MM.1S (cell line): Measurements from ENCODE around the gene FGF18.
A peak's percentile ranks its signal among the peaks of the same experiment; 100 is the strongest.
"Not testable (repeated sequence)": the region's sequence is repeated elsewhere in the genome, so short reads cannot be mapped to it uniquely, and the experiment has no call there.

Experiments used
- DNase-seq: peaks from one replicate; pipeline ENCODE4 v3.0.0-alpha.2; 2015
- H2AFZ ChIP-seq: fragments of 300-600 bp; sonication (generic); 2 replicates; pipeline ENCODE4 v1.6.0; 2016; ENCODE audit warnings: antibody characterized with exemption, low read length
- H3F3A ChIP-seq: fragments of 300-600 bp; sonication (generic); 2 replicates; pipeline ENCODE4 v1.6.1; 2016; ENCODE audit warnings: mild to moderate bottlenecking, antibody characterized with exemption, low read length, moderate library complexity, mixed read lengths; ENCODE audit not compliant: insufficient read depth
- H3K27ac ChIP-seq: fragments of 300-600 bp; sonication (generic); 2 replicates; pipeline ENCODE4 v1.5.1; 2016; ENCODE audit warnings: mild to moderate bottlenecking, low read length
- H3K27me3 ChIP-seq: fragments of 300-600 bp; sonication (generic); replicated peaks from 2 replicates; pipeline ENCODE4 v1.6.0; 2016; ENCODE audit warnings: low read length; ENCODE audit not compliant: insufficient read depth
- H3K36me3 ChIP-seq: fragments of 300-600 bp; sonication (generic); replicated peaks from 2 replicates; pipeline ENCODE4 v1.6.1; 2016; ENCODE audit warnings: mild to moderate bottlenecking, low read length, mixed read lengths; ENCODE audit not compliant: insufficient read depth
- H3K4me1 ChIP-seq: fragments of 300-600 bp; sonication (generic); 2 replicates; pipeline ENCODE4 v1.6.1; 2016; ENCODE audit warnings: low read length, mixed read lengths
- H3K4me2 ChIP-seq: fragments of 300-600 bp; sonication (generic); 2 replicates; pipeline ENCODE4 v1.6.0; 2016; ENCODE audit warnings: low read depth, low read length
- H3K4me3 ChIP-seq: fragments of 300-600 bp; sonication (generic); 2 replicates; pipeline ENCODE4 v1.5.1; 2016; ENCODE audit warnings: low read length, mixed read lengths
- H3K79me2 ChIP-seq: fragments of 300-600 bp; sonication (generic); 2 replicates; pipeline ENCODE4 v1.6.1; 2016; ENCODE audit warnings: mixed run types, low read length, mixed read lengths
- H3K9ac ChIP-seq: fragments of 300-600 bp; sonication (generic); 2 replicates; pipeline ENCODE4 v1.6.1; 2016; ENCODE audit warnings: low read length, mixed read lengths
- H3K9me2 ChIP-seq: fragments of 300-600 bp; sonication (generic); replicated peaks from 2 replicates; pipeline ENCODE4 v1.6.1; 2016; ENCODE audit warnings: mild to moderate bottlenecking, low read length, mixed read lengths; ENCODE audit not compliant: insufficient read depth
- H3K9me3 ChIP-seq: fragments of 300-600 bp; sonication (generic); replicated peaks from 2 replicates; pipeline ENCODE4 v1.6.1; 2016; ENCODE audit warnings: mild to moderate bottlenecking, low read length, mixed read lengths; ENCODE audit not compliant: insufficient read depth
- H4K20me1 ChIP-seq: fragments of 300-600 bp; sonication (generic); 2 replicates; pipeline ENCODE4 v1.6.1; 2016; ENCODE audit warnings: mild to moderate bottlenecking, low read length, moderate library complexity, mixed read lengths; ENCODE audit not compliant: insufficient read depth
- EZH2 ChIP-seq: fragments of 300-600 bp; sonication (generic); optimal IDR thresholded peaks from 2 replicates; pipeline ENCODE3; 2017; ENCODE audit warnings: low read depth, mild to moderate bottlenecking, antibody characterized with exemption, low read length, mixed read lengths
- EZH2phosphoT487 ChIP-seq: fragments of 300-600 bp; sonication (generic); IDR thresholded peaks from 2 replicates; pipeline ENCODE4 v1.6.1; 2018; ENCODE audit warnings: antibody characterized with exemption, low read length
- TF ChIP-seq, protein P1 (sequence below): fragments of 300-600 bp; sonication (generic); IDR thresholded peaks from 2 replicates; pipeline ENCODE4 v1.5.1; 2016; ENCODE audit warnings: antibody characterized with exemption, low read length, mixed read lengths

The FGF18 gene

DNA sequence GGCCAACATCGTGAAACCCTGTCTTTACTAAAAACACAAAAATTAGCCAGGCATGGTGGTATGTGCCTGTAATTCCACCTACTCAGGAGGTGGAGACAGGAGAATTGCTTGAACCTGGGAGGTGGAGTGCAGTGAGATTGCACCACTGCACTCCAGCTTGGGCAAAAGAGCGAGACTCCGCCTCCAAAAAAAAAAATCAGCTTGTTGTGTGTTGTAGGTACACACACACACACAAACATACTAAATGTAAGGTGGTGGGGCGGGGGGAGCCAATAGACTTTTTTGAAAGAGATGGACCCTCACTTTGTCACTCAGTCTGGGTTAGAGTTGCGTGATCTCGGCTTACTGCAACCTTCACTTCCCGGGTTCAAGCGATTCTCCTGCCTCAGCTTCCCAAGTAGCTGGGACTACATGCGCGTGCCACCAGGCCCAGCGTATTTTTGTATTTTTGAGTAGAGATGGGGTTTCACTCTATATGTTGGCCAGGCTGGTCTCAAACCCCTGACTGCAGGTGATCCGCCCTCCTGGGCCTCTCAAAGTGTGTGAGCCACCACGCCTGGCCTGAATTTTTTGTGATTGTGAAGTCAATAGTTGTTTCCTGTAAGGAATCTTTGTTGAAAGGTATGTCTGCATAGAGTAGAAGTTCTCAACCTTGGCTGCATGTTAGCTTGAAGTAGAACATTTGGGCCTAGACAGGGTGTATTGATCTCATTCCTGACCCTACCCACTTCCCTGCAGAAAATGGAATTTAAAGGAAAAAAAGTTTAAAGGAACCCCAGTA, 18.1 kb upstream of the FGF18 start:
- H3K9me3 ChIP-seq, result no peaks in the 10 kb centered on the region
- H3K9ac ChIP-seq, result no peak overlapping the region
- no peak overlapping the region for H3K4me3 ChIP-seq
- no peak overlapping the region for H2AFZ ChIP-seq
- H3K4me1 ChIP-seq, result 0 out of 2 replicates have a peak, but pooled peaks cover 3% of the 10 kb centered on the region
- H3F3A ChIP-seq, result peaks cover 42% of the 10 kb centered on the region
- H3K27me3 ChIP-seq, result no peaks in the 10 kb centered on the region
- H3K36me3 ChIP-seq, result peaks cover 48% of the 10 kb centered on the region
- no peak for DNase-seq
- no peak for TF ChIP-seq EZH2phosphoT487
- TF ChIP-seq, protein P1, sequence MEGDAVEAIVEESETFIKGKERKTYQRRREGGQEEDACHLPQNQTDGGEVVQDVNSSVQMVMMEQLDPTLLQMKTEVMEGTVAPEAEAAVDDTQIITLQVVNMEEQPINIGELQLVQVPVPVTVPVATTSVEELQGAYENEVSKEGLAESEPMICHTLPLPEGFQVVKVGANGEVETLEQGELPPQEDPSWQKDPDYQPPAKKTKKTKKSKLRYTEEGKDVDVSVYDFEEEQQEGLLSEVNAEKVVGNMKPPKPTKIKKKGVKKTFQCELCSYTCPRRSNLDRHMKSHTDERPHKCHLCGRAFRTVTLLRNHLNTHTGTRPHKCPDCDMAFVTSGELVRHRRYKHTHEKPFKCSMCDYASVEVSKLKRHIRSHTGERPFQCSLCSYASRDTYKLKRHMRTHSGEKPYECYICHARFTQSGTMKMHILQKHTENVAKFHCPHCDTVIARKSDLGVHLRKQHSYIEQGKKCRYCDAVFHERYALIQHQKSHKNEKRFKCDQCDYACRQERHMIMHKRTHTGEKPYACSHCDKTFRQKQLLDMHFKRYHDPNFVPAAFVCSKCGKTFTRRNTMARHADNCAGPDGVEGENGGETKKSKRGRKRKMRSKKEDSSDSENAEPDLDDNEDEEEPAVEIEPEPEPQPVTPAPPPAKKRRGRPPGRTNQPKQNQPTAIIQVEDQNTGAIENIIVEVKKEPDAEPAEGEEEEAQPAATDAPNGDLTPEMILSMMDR, result no peak
- TF ChIP-seq EZH2, result no peak
- no peak overlapping the region for H3K4me2 ChIP-seq
- peaks cover 73% of the 10 kb centered on the region for H4K20me1 ChIP-seq
- peaks cover 73% of the 10 kb centered on the region for H3K79me2 ChIP-seq
- H3K27ac ChIP-seq, result no peak overlapping the region
- H3K9me2 ChIP-seq, result no peaks in the 10 kb centered on the region

GRCh38 chr5:171402751-171403150, 16.7 kb upstream of the FGF18 start:
- peaks cover 44% of the 10 kb centered on the region for H3F3A ChIP-seq
- not testable (repeated sequence) for H3K27me3 ChIP-seq, DNase-seq, H3K27ac ChIP-seq, H3K9ac ChIP-seq, H3K4me1 ChIP-seq, H3K4me3 ChIP-seq, H3K9me3 ChIP-seq, H3K4me2 ChIP-seq, H3K9me2 ChIP-seq, H2AFZ ChIP-seq
- peaks cover 51% of the 10 kb centered on the region for H3K36me3 ChIP-seq
- peaks cover 73% of the 10 kb centered on the region for H3K79me2 ChIP-seq
- H4K20me1 ChIP-seq, result peaks cover 73% of the 10 kb centered on the region

GRCh38 chr5:171405615-171406014, 13.8 kb upstream of the FGF18 start:
- no peaks in the 10 kb centered on the region for H3K9me2 ChIP-seq
- H3K27me3 ChIP-seq, result no peaks in the 10 kb centered on the region
- H4K20me1 ChIP-seq, result peaks cover 69% of the 10 kb centered on the region
- no peak overlapping the region for H3K27ac ChIP-seq
- H3K36me3 ChIP-seq, result peaks cover 42% of the 10 kb centered on the region
- H3K4me1 ChIP-seq, result 0 out of 2 replicates have a peak, but pooled peaks cover 3% of the 10 kb centered on the region
- H3K9me3 ChIP-seq, result no peaks in the 10 kb centered on the region
- H3K4me2 ChIP-seq, result no peak overlapping the region
- H3F3A ChIP-seq, result peaks cover 48% of the 10 kb centered on the region
- no peak for DNase-seq
- no peak overlapping the region for H2AFZ ChIP-seq
- H3K79me2 ChIP-seq, result peaks cover 71% of the 10 kb centered on the region
- H3K4me3 ChIP-seq, result no peak overlapping the region
- TF ChIP-seq, protein P1, result peak; percentile 48
- TF ChIP-seq EZH2phosphoT487, result no peak
- no peak for TF ChIP-seq EZH2
- no peak overlapping the region for H3K9ac ChIP-seq

GRCh38 chr5:171407234-171407633, 12.2 kb upstream of the FGF18 start:
- H3K79me2 ChIP-seq, result peaks cover 71% of the 10 kb centered on the region
- no peaks in the 10 kb centered on the region for H3K9me2 ChIP-seq
- peaks cover 70% of the 10 kb centered on the region for H4K20me1 ChIP-seq
- H3K9ac ChIP-seq, result no peak overlapping the region
- H3K27ac ChIP-seq, result no peak overlapping the region
- no peak overlapping the region for H3K4me3 ChIP-seq
- no peaks in the 10 kb centered on the region for H3K4me1 ChIP-seq
- H2AFZ ChIP-seq, result no peak overlapping the region
- H3K9me3 ChIP-seq, result no peaks in the 10 kb centered on the region
- no peaks in the 10 kb centered on the region for H3K27me3 ChIP-seq
- no peak overlapping the region for H3K4me2 ChIP-seq
- no peak for DNase-seq
- H3K36me3 ChIP-seq, result peaks cover 37% of the 10 kb centered on the region; the same call in 1 of the 2 replicates
- TF ChIP-seq, protein P1, result no peak
- TF ChIP-seq EZH2, result no peak
- TF ChIP-seq EZH2phosphoT487, result no peak
- H3F3A ChIP-seq, result peaks cover 47% of the 10 kb centered on the region
